ENCODE results near the gene RNPEPL1. TPM values are rescaled to one million over a fixed set of nuclear protein-coding genes. Genes with fewer than 3 reads are reported as not detected.
A peak's percentile ranks its signal among the peaks of the same experiment; 100 is the strongest.

The RNPEPL1 gene
- polyA plus RNA-seq, 2 of the 4 experiments (the other 2 are of a cell fraction), result 9.2 to 26.3 TPM

GRCh38 chr2:240585681-240586197, 17.5 kb downstream of the RNPEPL1 start:
- ChIA-PET CTCF (interaction anchor here (0.6 to 3.9 kb wide), 10 partner anchors 10 to 353 kb away, joined by 3 to 35 read pairs (median 4); partner anchors contain the start of gene RNPEPL1), POLR2A (interaction anchor here (0.8 to 3.2 kb wide), 10 partner anchors 9 to 729 kb away, joined by 3 to 38 read pairs (median 4); partner anchors contain the start of genes DUSP28, HDLBP, PASK and RNPEPL1)
- peak overlapping the region; percentile 97 for H3K4me2 ChIP-seq
- FAIRE-seq, result no peak
- H3K27ac ChIP-seq, result peak overlapping the region; percentile 95 to 96
- WGBS (ENCODE audit: missing lambda C conversion rate), result 5% methylated on average over 20 of the region's 20 CpGs
- peak overlapping the region; percentile 82 for H3K4me3 ChIP-seq
- ATAC-seq, result no peak
- no peak for DNase-seq (ENCODE audit: low read depth in 1 of 2, low spot score in 1 of 2)
- H3K4me1 ChIP-seq, result peaks cover 25% of the 10 kb centered on the region
- no peak for TF ChIP-seq BHLHE40 (IDR thresholded peaks at IDR 0.05; ENCODE audit: low read depth, low read length)
- TF ChIP-seq BCL3 (IDR thresholded peaks at IDR 0.05), result 0 out of 3 replicates have a peak, but pooled peaks have one; percentile 22
- H3K9me3 ChIP-seq, result no peaks in the 10 kb centered on the region

GRCh38 chr2:240586198-240586918, 18.1 kb downstream of the RNPEPL1 start, which contains the start of gene CAPN10:
Gene CAPN10 (plus strand): TSS chr2:240586734. CDS start chr2:240586912, 178 bp downstream.
- H3K9me3 ChIP-seq, result no peaks in the 10 kb centered on the region
- peak; percentile 94 to 96 for ATAC-seq
- H3K27ac ChIP-seq, result peak within 1 kb of the TSS; percentile 95 to 96
- POLR2A ChIA-PET, result interaction anchor here (0.6 to 3.2 kb wide), 13 partner anchors 10 to 729 kb away, joined by 3 to 38 read pairs (median 3); partner anchors contain the start of genes DUSP28, HDLBP, MTERF4 and PASK
- CTCF ChIA-PET, result interaction anchor here (1.1 to 3.9 kb wide), 9 partner anchors 9 to 254 kb away, joined by 3 to 35 read pairs (median 4); partner anchors contain the start of gene RNPEPL1
- H3K4me3 ChIP-seq, result peak within 1 kb of the TSS; percentile 82
- 0% methylated on average over 4 of the region's 88 CpGs for WGBS (ENCODE audit: missing lambda C conversion rate)
- DNase-seq (ENCODE audit: low read depth in 1 of 2, low spot score in 1 of 2), result peak; percentile 88 to 95
- H3K4me2 ChIP-seq, result peak within 1 kb of the TSS; percentile 99
- FAIRE-seq, result no peak
- peaks cover 23% of the 10 kb centered on the region for H3K4me1 ChIP-seq
- TF ChIP-seq USF2 (IDR thresholded peaks at IDR 0.05) (peak; percentile 96), BCL3 (IDR thresholded peaks at IDR 0.05) (0 out of 3 replicates have a peak, but pooled peaks have one; percentile 55), GATA3 (IDR thresholded peaks at IDR 0.05; ENCODE audit: borderline replicate concordance) (0 out of 2 replicates have a peak, but pooled peaks have one; percentile 13), PHF8 (IDR thresholded peaks at IDR 0.05; ENCODE audit: borderline replicate concordance, low read depth) (peak; percentile 91), HMGXB4 (CRISPR knock-in tag; IDR thresholded peaks at IDR 0.05; ENCODE audit: borderline replicate concordance) (no peak), FOSL2 (IDR thresholded peaks at IDR 0.05) (no peak), FOSL2 (CRISPR knock-in tag; IDR thresholded peaks at IDR 0.05) (0 out of 2 replicates have a peak, but pooled peaks have one; percentile 16), FOSB (CRISPR knock-in tag; IDR thresholded peaks at IDR 0.05) (no peak), PBX3 (IDR thresholded peaks at IDR 0.05) (no peak), MAFK (IDR thresholded peaks at IDR 0.05; ENCODE audit: partially characterized antibody) (no peak), HEYL (CRISPR knock-in tag; IDR thresholded peaks at IDR 0.05) (no peak), MAX (IDR thresholded peaks at IDR 0.05) (peak; percentile 73), CHD2 (IDR thresholded peaks at IDR 0.05; ENCODE audit: low read length, partially characterized antibody) (no peak), MYC (IDR thresholded peaks at IDR 0.05; ENCODE audit: borderline replicate concordance, low read length) (0 out of 2 replicates have a peak, but pooled peaks have one; percentile 55), NFE2L2 (conservative IDR thresholded peaks at IDR 0.05; ENCODE audit: low read length) (no peak), JUN (IDR thresholded peaks at IDR 0.05) (peak in 1 of 2 experiments; percentile 80), MAZ (IDR thresholded peaks at IDR 0.05; ENCODE audit: borderline replicate concordance, low read depth, low read length) (no peak), SREBF2 (IDR thresholded peaks at IDR 0.05) (no peak), TFCP2L1 (CRISPR knock-in tag; IDR thresholded peaks at IDR 0.05) (0 out of 2 replicates have a peak, but pooled peaks have one; percentile 49), E2F6 (IDR thresholded peaks at IDR 0.05; ENCODE audit: borderline replicate concordance, low read depth) (peak; percentile 51; the same call in 1 of the 2 replicates), KDM5A (IDR thresholded peaks at IDR 0.05) (0 out of 2 replicates have a peak, but pooled peaks have one; percentile 19), CBX2 (IDR thresholded peaks at IDR 0.05; ENCODE audit: borderline replicate concordance, low read depth) (no peak), POLR2A (IDR thresholded peaks at IDR 0.05; ENCODE audit: low read length) (peak; percentile 61), HES2 (IDR thresholded peaks at IDR 0.05) (no peak), ZFP36 (IDR thresholded peaks at IDR 0.05; ENCODE audit: borderline replicate concordance, partially characterized antibody) (no peak)

Measured in A549 (cell line).